Measurements from ENCODE around the gene RXFP4. TPM values are rescaled to one million over a fixed set of nuclear protein-coding genes. Genes with fewer than 3 reads are reported as not detected.

The RXFP4 gene
- total and polyA plus RNA-seq, 2 of the 13 experiments (the other 11 are each of a cell fraction or from before 2014, with no cell fraction given): 0.38 to 1.4 TPM

GRCh38 chr1:155911156-155912055 lies 30.0 kb upstream of the RXFP4 start, which contains the start of gene RIT1 (continued):
- TF ChIP-seq NFAT5 (CRISPR knock-in tag; IDR thresholded peaks at IDR 0.05) (no peak), NFIB (CRISPR knock-in tag; IDR thresholded peaks at IDR 0.05; ENCODE audit: borderline replicate concordance) (no peak), ZBTB43 (CRISPR knock-in tag; conservative IDR thresholded peaks at IDR 0.05) (no peak), DRAP1 (CRISPR knock-in tag; IDR thresholded peaks at IDR 0.05) (peak; percentile 62; the same call in 1 of the 2 replicates), HNRNPLL (IDR thresholded peaks at IDR 0.05; ENCODE audit: low read depth, low read length, poor library complexity, severe bottlenecking) (peak; percentile 84), ZNF691 (CRISPR knock-in tag; IDR thresholded peaks at IDR 0.05; ENCODE audit: borderline replicate concordance, low read depth) (0 out of 2 replicates have a peak, but pooled peaks have one; percentile 38), ESRRA (CRISPR knock-in tag; IDR thresholded peaks at IDR 0.05; ENCODE audit: low read depth) (no peak), SRY (CRISPR knock-in tag; IDR thresholded peaks at IDR 0.05) (0 out of 2 replicates have a peak, but pooled peaks have one; percentile 64), POLR2G (IDR thresholded peaks at IDR 0.05; ENCODE audit: low read depth, low read length) (peak; percentile 80), SIN3A (IDR thresholded peaks at IDR 0.05; ENCODE audit: borderline replicate concordance, low read depth, low read length) (peak; percentile 60; the same call in 1 of the 2 replicates), MIER3 (CRISPR knock-in tag; IDR thresholded peaks at IDR 0.05; ENCODE audit: borderline replicate concordance) (0 out of 2 replicates have a peak, but pooled peaks have one; percentile 22), EHMT2 (IDR thresholded peaks at IDR 0.05; ENCODE audit: borderline replicate concordance, low read depth, low read length) (no peak), FOSL2 (CRISPR knock-in tag; IDR thresholded peaks at IDR 0.05) (peak; percentile 29; the same call in 1 of the 2 replicates), TAF1 (CRISPR knock-in tag; IDR thresholded peaks at IDR 0.05) (peak; percentile 47; the same call in 1 of the 2 replicates), SRSF1 (optimal IDR thresholded peaks at IDR 0.05; ENCODE audit: low read depth, low read length) (peak; percentile 28), CEBPG (CRISPR knock-in tag; IDR thresholded peaks at IDR 0.05) (0 out of 2 replicates have a peak, but pooled peaks have one; percentile 14)

Measured in HepG2 (cell line).